ENCODE results near the gene PTPRO. TPM values are rescaled to one million over a fixed set of nuclear protein-coding genes. Genes with fewer than 3 reads are reported as not detected.

PTPRO gene
- polyA plus RNA-seq, 1 experiment: 0.23 TPM

GRCh38 chr12:15534322-15534721 lies 212.0 kb downstream of the PTPRO start:
- ChIA-PET POLR2A (interaction anchor here (0.5 kb wide), 1 partner anchor 339 kb away, joined by 4 read pairs; no protein-coding TSS in a partner anchor), CTCF (interaction anchor here (1.1 to 10.9 kb wide), 8 partner anchors 20 to 265 kb away, joined by 3 to 254 read pairs (median 4); no protein-coding TSS in a partner anchor)
- Histone ChIP-seq H3K36me3 (ENCODE audit: control insufficient read depth, insufficient read depth, low read length) (no peaks in the 10 kb centered on the region), H3K27me3 (ENCODE audit: control insufficient read depth, insufficient read depth, low read length) (no peaks in the 10 kb centered on the region), H3K4me3 (ENCODE audit: low read depth, low read length) (no peak overlapping the region)
- DNase-seq (ENCODE audit: low read depth): no peak
- TF ChIP-seq CTCF (IDR thresholded peaks at IDR 0.05; ENCODE audit: insufficient read depth, low read depth, low read length): no peak

GRCh38 chr12:15534874-15535273 lies 212.6 kb downstream of the PTPRO start:
- CTCF ChIA-PET: interaction anchor here (1.1 to 10.9 kb wide), 8 partner anchors 19 to 265 kb away, joined by 3 to 254 read pairs (median 4); no protein-coding TSS in a partner anchor
- Histone ChIP-seq H3K27me3 (ENCODE audit: control insufficient read depth, insufficient read depth, low read length) (no peaks in the 10 kb centered on the region), H3K36me3 (ENCODE audit: control insufficient read depth, insufficient read depth, low read length) (no peaks in the 10 kb centered on the region), H3K4me3 (ENCODE audit: low read depth, low read length) (no peak overlapping the region)
- no peak for TF ChIP-seq CTCF (IDR thresholded peaks at IDR 0.05; ENCODE audit: insufficient read depth, low read depth, low read length)
- no peak for DNase-seq (ENCODE audit: low read depth)
- POLR2A ChIA-PET: no interaction called here

GRCh38 chr12:15535352-15535781 lies 213.1 kb downstream of the PTPRO start:
- POLR2A ChIA-PET: no interaction called here
- Histone ChIP-seq H3K27me3 (ENCODE audit: control insufficient read depth, insufficient read depth, low read length) (no peaks in the 10 kb centered on the region), H3K36me3 (ENCODE audit: control insufficient read depth, insufficient read depth, low read length) (no peaks in the 10 kb centered on the region), H3K4me3 (ENCODE audit: low read depth, low read length) (no peak overlapping the region)
- TF ChIP-seq CTCF (IDR thresholded peaks at IDR 0.05; ENCODE audit: insufficient read depth, low read depth, low read length): no peak
- DNase-seq (ENCODE audit: low read depth): no peak
- CTCF ChIA-PET: interaction anchor here (0.6 to 10.9 kb wide), 9 partner anchors 19 to 266 kb away, joined by 3 to 254 read pairs (median 4); no protein-coding TSS in a partner anchor

GRCh38 chr12:15536446-15536845 lies 214.1 kb downstream of the PTPRO start:
- H3K36me3 ChIP-seq (ENCODE audit: control insufficient read depth, insufficient read depth, low read length): no peaks in the 10 kb centered on the region
- H3K4me3 ChIP-seq (ENCODE audit: low read depth, low read length): no peak overlapping the region
- no peak for DNase-seq (ENCODE audit: low read depth)
- H3K27me3 ChIP-seq (ENCODE audit: control insufficient read depth, insufficient read depth, low read length): no peaks in the 10 kb centered on the region
- ChIA-PET CTCF (interaction anchor here (1.0 to 10.9 kb wide), 4 partner anchors 14 to 47 kb away, joined by 3 to 254 read pairs (median 5); no protein-coding TSS in a partner anchor), POLR2A (no interaction called here)
- TF ChIP-seq CTCF (IDR thresholded peaks at IDR 0.05; ENCODE audit: insufficient read depth, low read depth, low read length): no peak

GRCh38 chr12:15538881-15539280 lies 216.6 kb downstream of the PTPRO start:
- no peak for DNase-seq (ENCODE audit: low read depth)
- POLR2A ChIA-PET: no interaction called here
- no peak overlapping the region for H3K4me3 ChIP-seq (ENCODE audit: low read depth, low read length)
- no peaks in the 10 kb centered on the region for H3K36me3 ChIP-seq (ENCODE audit: control insufficient read depth, insufficient read depth, low read length)
- no peaks in the 10 kb centered on the region for H3K27me3 ChIP-seq (ENCODE audit: control insufficient read depth, insufficient read depth, low read length)
- TF ChIP-seq CTCF (IDR thresholded peaks at IDR 0.05; ENCODE audit: insufficient read depth, low read depth, low read length): no peak
- CTCF ChIA-PET: interaction anchor here (10.9 kb wide), 1 partner anchor 45 kb away, joined by 254 read pairs; no protein-coding TSS in a partner anchor
